ENCODE data around the gene ZYG11A.
"Not testable (repeated sequence)": the region's sequence is repeated elsewhere in the genome, so short reads cannot be mapped to it uniquely, and the experiment has no call there.

The ZYG11A gene

GRCh38 chr1:52842643-52843310 is at the start of gene ZYG11A:
Gene ZYG11A, plus strand, starts transcription at chr1:52842760. Its CDS starts 124 bp downstream, at chr1:52842884.
- peak; percentile 49 for TF ChIP-seq CTCF (IDR thresholded peaks at IDR 0.05; ENCODE audit: borderline replicate concordance, control extremely low read depth, extremely low read depth, insufficient read depth, missing control alignments)

GRCh38 chr1:52793717-52794116 is 48.8 kb upstream of the ZYG11A start:
- DNase-seq (ENCODE audit: low spot score); in situ Hi-C loops (cut with MboI; ENCODE audit: low sequenced_read_pairs, unreplicated experiment): not testable (repeated sequence)

More at GRCh38 chr1:52842643-52843310, at the start of gene ZYG11A:
- in situ Hi-C loops (cut with MboI; ENCODE audit: low sequenced_read_pairs, unreplicated experiment) = no loop called here
- DNase-seq (ENCODE audit: low spot score) = peak; percentile 94

- no peak for DNase-seq (ENCODE audit: low spot score)
- in situ Hi-C loops (cut with MboI; ENCODE audit: low sequenced_read_pairs, unreplicated experiment) = no loop called here
- no peak for TF ChIP-seq CTCF (IDR thresholded peaks at IDR 0.05; ENCODE audit: borderline replicate concordance, control extremely low read depth, extremely low read depth, insufficient read depth, missing control alignments)
Measured at GRCh38 chr1:52795464-52795863, 47.1 kb upstream of the ZYG11A start.

- DNase-seq (ENCODE audit: low spot score) = no peak
- no peak for TF ChIP-seq CTCF (IDR thresholded peaks at IDR 0.05; ENCODE audit: borderline replicate concordance, control extremely low read depth, extremely low read depth, insufficient read depth, missing control alignments)
- in situ Hi-C loops (cut with MboI; ENCODE audit: low sequenced_read_pairs, unreplicated experiment) = no loop called here
Measured at GRCh38 chr1:52798331-52798730, 44.2 kb upstream of the ZYG11A start.

GRCh38 chr1:52801011-52801410 is 41.5 kb upstream of the ZYG11A start:
- DNase-seq (ENCODE audit: low spot score) = no peak
- TF ChIP-seq CTCF (IDR thresholded peaks at IDR 0.05; ENCODE audit: borderline replicate concordance, control extremely low read depth, extremely low read depth, insufficient read depth, missing control alignments) = no peak
- in situ Hi-C loops (cut with MboI; ENCODE audit: low sequenced_read_pairs, unreplicated experiment) = no loop called here

GRCh38 chr1:52804083-52804482 is 38.5 kb upstream of the ZYG11A start:
- in situ Hi-C loops (cut with MboI; ENCODE audit: low sequenced_read_pairs, unreplicated experiment); DNase-seq (ENCODE audit: low spot score): not testable (repeated sequence)

GRCh38 chr1:52814465-52814864 is 28.1 kb upstream of the ZYG11A start:
- DNase-seq (ENCODE audit: low spot score) = no peak
- in situ Hi-C loops (cut with MboI; ENCODE audit: low sequenced_read_pairs, unreplicated experiment) = no loop called here
- TF ChIP-seq CTCF (IDR thresholded peaks at IDR 0.05; ENCODE audit: borderline replicate concordance, control extremely low read depth, extremely low read depth, insufficient read depth, missing control alignments) = no peak

- DNase-seq (ENCODE audit: low spot score); in situ Hi-C loops (cut with MboI; ENCODE audit: low sequenced_read_pairs, unreplicated experiment): not testable (repeated sequence)
Measured at GRCh38 chr1:52820830-52821229, 21.7 kb upstream of the ZYG11A start.
